Rectal smooth muscle tissue (tissue), 1 donor: Measurements from ENCODE around the gene GALR1.
"Not testable (repeated sequence)": the region's sequence is repeated elsewhere in the genome, so short reads cannot be mapped to it uniquely, and the experiment has no call there.

Experiments
- H3K27ac ChIP-seq: one replicate; pipeline ENCODE4 v1.7.0; 2013; ENCODE audit warnings: low read depth, low read length, inconsistent platforms
- H3K27me3 ChIP-seq: one replicate; pipeline ENCODE4 v1.7.0; 2013; ENCODE audit warnings: low read length; ENCODE audit not compliant: control insufficient read depth, insufficient read depth
- H3K36me3 ChIP-seq: one replicate; pipeline ENCODE4 v1.7.0; 2013; ENCODE audit warnings: low read length; ENCODE audit not compliant: control insufficient read depth, insufficient read depth
- H3K4me1 ChIP-seq: one replicate; pipeline ENCODE4 v1.7.0; 2013; ENCODE audit warnings: low read length; ENCODE audit not compliant: control insufficient read depth, insufficient read depth
- H3K4me3 ChIP-seq: one replicate; pipeline ENCODE4 v1.7.0; 2013; ENCODE audit warnings: low read length
- H3K9ac ChIP-seq: one replicate; pipeline ENCODE4 v1.7.0; 2013; ENCODE audit warnings: low read length

GALR1 gene

DNA sequence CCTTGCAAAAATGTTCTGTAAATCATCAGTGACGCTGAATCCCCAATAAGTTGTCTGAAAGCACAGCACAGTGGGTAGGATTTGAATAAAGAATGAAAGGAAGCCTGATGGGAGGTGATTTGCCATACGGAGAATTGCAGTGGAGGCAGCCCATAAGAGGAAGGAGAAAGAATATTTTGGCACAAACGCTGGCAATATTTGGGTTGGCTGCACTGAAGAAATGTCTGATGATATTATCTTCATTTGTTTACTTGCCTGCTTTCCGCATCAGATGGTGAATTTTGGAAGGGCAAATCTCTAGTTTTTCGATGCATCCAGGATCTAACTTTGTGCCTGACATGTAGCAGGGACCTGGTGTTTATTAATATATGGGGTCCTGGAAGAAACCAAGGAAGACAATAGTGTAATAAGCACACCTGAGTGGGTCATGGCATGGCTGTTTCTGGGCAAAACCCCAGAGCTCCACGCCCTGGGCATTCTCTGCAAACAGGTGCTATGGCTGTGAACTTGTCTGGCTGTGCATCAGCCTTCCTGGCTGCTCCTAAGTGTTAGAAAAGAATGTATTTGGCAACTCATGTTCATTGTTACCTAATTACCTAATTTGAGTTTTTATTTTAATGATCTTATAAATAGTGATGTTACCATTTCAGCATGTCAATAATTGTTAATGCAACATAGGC lies 5.9 kb downstream of the GALR1 start:
- no peaks in the 10 kb centered on the region for H3K36me3 ChIP-seq
- no peak overlapping the region for H3K27ac ChIP-seq
- H3K4me3 ChIP-seq, result no peak overlapping the region
- no peaks in the 10 kb centered on the region for H3K4me1 ChIP-seq
- no peak overlapping the region for H3K9ac ChIP-seq
- H3K27me3 ChIP-seq, result peaks cover 15% of the 10 kb centered on the region

DNA sequence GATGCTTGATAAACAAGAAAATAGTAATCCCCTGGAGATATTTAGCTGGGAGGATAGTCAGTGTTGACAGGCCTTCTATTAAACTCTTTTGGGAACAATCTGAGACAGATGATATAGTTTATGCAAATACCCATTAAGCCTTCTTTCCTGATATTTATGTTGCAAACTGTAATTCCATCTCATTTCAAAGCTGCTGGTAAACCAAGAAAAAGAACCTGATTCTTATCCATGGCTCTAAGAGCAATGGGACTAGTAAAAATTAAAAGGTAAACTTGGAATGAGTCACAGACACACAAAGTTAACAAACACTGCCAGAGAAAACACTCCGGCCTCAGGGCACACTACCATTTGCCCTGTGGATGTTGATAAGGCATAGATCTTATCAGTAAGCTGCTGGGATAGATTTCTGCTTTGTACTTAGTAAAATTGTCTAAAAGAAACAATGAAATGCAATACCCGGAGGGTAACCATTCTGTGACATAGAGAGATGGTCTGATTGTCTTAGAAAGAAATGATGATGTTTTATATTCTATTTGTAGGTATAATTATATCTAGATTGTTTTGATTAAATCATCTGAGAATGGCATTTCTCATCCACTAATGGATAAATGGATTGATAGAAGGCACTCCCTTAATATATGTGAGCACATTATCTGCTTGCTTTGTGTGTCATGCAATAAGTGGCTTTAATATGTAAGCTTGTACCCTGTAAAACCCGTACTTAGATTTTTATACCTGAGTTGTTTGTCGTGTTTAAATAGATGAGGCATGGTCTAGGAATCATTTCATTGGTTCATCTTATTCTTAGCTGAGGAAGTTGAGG lies 13.2 kb downstream of the GALR1 start:
- Histone ChIP-seq H3K4me3 (no peak overlapping the region), H3K9ac (no peak overlapping the region), H3K36me3 (no peaks in the 10 kb centered on the region), H3K27me3 (no peaks in the 10 kb centered on the region), H3K27ac (no peak overlapping the region), H3K4me1 (no peaks in the 10 kb centered on the region)

- no peaks in the 10 kb centered on the region for H3K4me1 ChIP-seq
- no peaks in the 10 kb centered on the region for H3K36me3 ChIP-seq
- H3K4me3 ChIP-seq, result no peak overlapping the region
- H3K27me3 ChIP-seq, result no peaks in the 10 kb centered on the region
- H3K27ac ChIP-seq, result no peak overlapping the region
- no peak overlapping the region for H3K9ac ChIP-seq
These were observed 13.8 kb downstream of the GALR1 start for GRCh38 chr18:77263466-77263763.

GRCh38 chr18:77267969-77268368 lies 18.3 kb downstream of the GALR1 start:
- Histone ChIP-seq H3K4me1 (no peaks in the 10 kb centered on the region), H3K4me3 (no peak overlapping the region), H3K27me3 (no peaks in the 10 kb centered on the region), H3K36me3 (no peaks in the 10 kb centered on the region), H3K27ac (no peak overlapping the region), H3K9ac (no peak overlapping the region)

GRCh38 chr18:77268456-77268855 lies 18.8 kb downstream of the GALR1 start:
- H3K36me3 ChIP-seq, result no peaks in the 10 kb centered on the region
- no peaks in the 10 kb centered on the region for H3K27me3 ChIP-seq
- no peak overlapping the region for H3K4me3 ChIP-seq
- no peak overlapping the region for H3K27ac ChIP-seq
- no peak overlapping the region for H3K9ac ChIP-seq
- H3K4me1 ChIP-seq, result no peaks in the 10 kb centered on the region

- Histone ChIP-seq H3K36me3 (no peaks in the 10 kb centered on the region), H3K27me3 (no peaks in the 10 kb centered on the region), H3K4me1 (no peaks in the 10 kb centered on the region), H3K27ac (no peak overlapping the region), H3K4me3 (no peak overlapping the region), H3K9ac (no peak overlapping the region)
These were observed 22.2 kb downstream of the GALR1 start for GRCh38 chr18:77271576-77272481.

DNA sequence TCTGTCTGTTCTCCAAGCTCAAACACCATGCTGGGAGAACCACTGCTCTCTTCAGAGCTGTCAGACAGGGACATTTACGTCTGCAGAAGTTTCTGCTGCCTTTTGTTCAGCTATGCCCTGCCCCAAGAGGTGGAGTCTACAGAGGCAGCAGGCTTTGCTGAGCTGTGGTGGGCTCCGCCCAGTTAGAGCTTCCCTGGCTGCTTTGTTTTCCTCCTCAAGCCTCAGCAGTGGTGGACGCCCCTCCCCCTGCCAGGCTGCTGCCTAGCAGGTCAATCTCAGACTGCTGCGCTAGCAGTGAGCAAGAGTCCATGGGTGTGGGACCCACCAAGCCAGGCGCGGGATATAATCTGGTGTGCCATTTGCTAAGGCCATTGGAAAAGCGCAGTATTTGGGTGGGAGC lies 41.2 kb downstream of the GALR1 start:
- not testable (repeated sequence) for H3K9ac ChIP-seq, H3K4me3 ChIP-seq, H3K27me3 ChIP-seq, H3K27ac ChIP-seq, H3K4me1 ChIP-seq, H3K36me3 ChIP-seq

DNA sequence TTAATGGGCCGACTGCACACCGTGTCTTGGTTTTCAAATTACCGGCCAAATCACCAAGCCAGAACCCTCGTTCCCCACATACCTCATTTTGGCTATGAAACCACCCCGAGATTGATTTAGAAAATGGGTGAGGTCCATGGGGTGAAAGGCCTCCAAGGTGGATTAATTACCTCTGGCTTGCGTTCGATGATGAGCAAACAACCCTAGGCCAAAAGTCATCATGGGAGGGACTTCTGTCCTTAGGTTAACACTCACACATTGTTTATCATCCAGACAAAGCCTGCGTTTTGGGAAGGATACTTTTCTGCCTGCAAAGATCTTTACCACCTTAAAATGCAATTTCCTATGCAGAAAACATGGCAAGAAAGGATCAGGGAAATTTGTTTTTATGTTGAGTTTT lies 48.5 kb downstream of the GALR1 start:
- Histone ChIP-seq H3K27ac (no peak overlapping the region), H3K4me3 (no peak overlapping the region), H3K4me1 (no peaks in the 10 kb centered on the region), H3K9ac (no peak overlapping the region), H3K27me3 (no peaks in the 10 kb centered on the region), H3K36me3 (no peaks in the 10 kb centered on the region)

- Histone ChIP-seq H3K27me3 (no peaks in the 10 kb centered on the region), H3K4me3 (no peak overlapping the region), H3K27ac (no peak overlapping the region), H3K4me1 (no peaks in the 10 kb centered on the region), H3K9ac (no peak overlapping the region), H3K36me3 (no peaks in the 10 kb centered on the region)
These were observed 50.1 kb downstream of the GALR1 start for GRCh38 chr18:77299706-77300105.

GRCh38 chr18:77300579-77300978 lies 50.9 kb downstream of the GALR1 start:
- no peaks in the 10 kb centered on the region for H3K27me3 ChIP-seq
- H3K9ac ChIP-seq, result no peak overlapping the region
- no peaks in the 10 kb centered on the region for H3K36me3 ChIP-seq
- H3K4me1 ChIP-seq, result no peaks in the 10 kb centered on the region
- no peak overlapping the region for H3K4me3 ChIP-seq
- H3K27ac ChIP-seq, result no peak overlapping the region

DNA sequence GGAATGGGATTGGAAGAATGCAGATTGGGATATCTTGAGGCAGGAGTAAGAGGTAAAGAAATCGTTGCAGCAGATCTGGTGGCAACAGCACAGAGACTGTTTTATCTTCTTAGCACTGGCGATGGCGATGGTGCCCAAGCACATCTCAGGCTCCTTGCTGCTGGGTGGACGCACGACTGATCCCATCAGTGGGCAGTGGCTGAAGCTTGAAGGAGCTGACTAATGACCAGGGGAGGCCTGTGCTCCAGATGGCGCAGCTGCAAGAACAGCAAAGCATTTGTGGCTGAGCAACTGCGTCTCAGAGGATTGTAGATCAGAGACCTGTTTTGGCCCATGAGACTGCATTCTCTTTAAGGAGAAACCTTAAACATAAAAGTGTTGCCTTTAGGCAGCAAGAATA lies 54.6 kb downstream of the GALR1 start:
- no peak overlapping the region for H3K27ac ChIP-seq

DNA sequence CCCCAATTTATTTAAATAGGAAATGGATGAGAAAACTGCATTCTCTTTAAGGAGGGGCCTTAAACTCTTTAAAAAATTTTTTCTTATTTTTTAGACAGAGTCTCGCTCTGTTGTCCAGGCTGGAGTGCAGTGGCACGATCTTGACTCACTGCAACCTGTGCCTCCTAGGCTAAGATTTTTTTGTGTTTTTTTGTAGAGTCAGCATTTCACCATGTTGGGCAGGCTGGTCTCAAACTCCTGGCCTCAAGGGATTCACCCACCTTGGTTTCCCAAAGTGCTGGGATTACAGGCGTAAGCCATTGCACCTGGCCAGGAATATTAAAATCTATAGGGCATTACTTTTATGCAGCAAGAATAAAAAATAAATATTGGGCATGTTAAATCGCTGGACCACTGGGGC lies 56.0 kb downstream of the GALR1 start:
- Histone ChIP-seq H3K27ac (no peak overlapping the region), H3K27me3 (no peaks in the 10 kb centered on the region), H3K36me3 (no peaks in the 10 kb centered on the region), H3K4me1 (no peaks in the 10 kb centered on the region), H3K4me3 (no peak overlapping the region), H3K9ac (no peak overlapping the region)

More for the DNA sequence above, 54.6 kb downstream of the GALR1 start:
- Histone ChIP-seq H3K4me3 (no peak overlapping the region), H3K36me3 (no peaks in the 10 kb centered on the region), H3K4me1 (no peaks in the 10 kb centered on the region), H3K27me3 (no peaks in the 10 kb centered on the region), H3K9ac (no peak overlapping the region)
